K562 treated with DMSO at 1 percent for 4 hours (cell line): Measurements from ENCODE around the gene TSNAXIP1. TPM values are rescaled to one million over a fixed set of nuclear protein-coding genes. Genes with fewer than 3 reads are reported as not detected.

Source experiments
- total RNA-seq: library from RNA; unstranded; fragments of 300-600 nt; gene quantifications from 2 replicates; pipeline ENCODE4 v1.2.3, GENCODE V29; 2022; ENCODE audit not compliant: insufficient read depth

TSNAXIP1 gene, protein sequence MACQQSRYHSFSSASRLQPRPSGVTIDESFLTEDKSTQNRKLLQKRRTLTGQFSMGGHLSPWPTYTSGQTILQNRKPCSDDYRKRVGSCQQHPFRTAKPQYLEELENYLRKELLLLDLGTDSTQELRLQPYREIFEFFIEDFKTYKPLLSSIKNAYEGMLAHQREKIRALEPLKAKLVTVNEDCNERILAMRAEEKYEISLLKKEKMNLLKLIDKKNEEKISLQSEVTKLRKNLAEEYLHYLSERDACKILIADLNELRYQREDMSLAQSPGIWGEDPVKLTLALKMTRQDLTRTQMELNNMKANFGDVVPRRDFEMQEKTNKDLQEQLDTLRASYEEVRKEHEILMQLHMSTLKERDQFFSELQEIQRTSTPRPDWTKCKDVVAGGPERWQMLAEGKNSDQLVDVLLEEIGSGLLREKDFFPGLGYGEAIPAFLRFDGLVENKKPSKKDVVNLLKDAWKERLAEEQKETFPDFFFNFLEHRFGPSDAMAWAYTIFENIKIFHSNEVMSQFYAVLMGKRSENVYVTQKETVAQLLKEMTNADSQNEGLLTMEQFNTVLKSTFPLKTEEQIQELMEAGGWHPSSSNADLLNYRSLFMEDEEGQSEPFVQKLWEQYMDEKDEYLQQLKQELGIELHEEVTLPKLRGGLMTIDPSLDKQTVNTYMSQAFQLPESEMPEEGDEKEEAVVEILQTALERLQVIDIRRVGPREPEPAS
- total RNA-seq = not detected in 2 replicates

DNA sequence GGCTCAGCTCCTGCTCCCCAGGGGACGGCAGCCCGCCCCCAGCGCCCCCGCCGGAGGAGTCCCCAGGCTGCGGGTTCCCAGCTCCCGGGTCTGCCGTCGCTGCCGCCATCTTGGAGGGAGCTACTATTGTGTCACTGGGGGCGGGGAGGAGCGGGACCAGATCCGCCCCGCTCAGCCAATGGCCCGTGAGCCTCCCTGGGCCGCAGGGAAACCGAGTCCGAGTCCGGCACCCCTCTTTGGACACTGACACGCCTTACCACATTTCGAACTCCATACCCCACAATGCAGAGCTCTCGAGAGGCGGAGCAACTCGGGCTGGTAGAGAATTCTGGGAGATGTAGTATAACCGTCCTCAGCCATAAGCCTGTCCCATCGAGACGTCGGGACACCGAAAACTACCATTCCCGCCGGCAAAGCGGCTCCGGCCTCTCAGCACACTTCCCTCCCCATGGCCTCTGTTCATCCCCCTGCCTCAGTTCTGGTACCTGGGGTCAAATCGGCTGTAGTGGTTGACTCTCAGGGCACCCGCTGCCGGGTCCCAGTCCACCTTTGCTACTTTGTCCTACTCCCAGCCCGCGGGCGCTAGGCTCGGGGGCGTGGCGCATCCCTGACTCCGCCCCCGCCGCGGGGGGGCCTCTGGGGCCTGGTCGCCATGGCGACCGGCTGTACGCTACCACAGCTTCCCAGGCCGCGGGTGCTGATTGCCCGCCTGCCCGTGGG, at the start of gene TSNAXIP1, which contains the start of gene RANBP10:
Gene TSNAXIP1 (plus strand): TSS at position 462 of the 720 bp plus-strand sequence. CDS start 261 bp downstream, outside the sequence.
Gene RANBP10 (minus strand): TSS at position 133 of the 720 bp plus-strand sequence. CDS start 24 bp downstream, at position 109.

DNA sequence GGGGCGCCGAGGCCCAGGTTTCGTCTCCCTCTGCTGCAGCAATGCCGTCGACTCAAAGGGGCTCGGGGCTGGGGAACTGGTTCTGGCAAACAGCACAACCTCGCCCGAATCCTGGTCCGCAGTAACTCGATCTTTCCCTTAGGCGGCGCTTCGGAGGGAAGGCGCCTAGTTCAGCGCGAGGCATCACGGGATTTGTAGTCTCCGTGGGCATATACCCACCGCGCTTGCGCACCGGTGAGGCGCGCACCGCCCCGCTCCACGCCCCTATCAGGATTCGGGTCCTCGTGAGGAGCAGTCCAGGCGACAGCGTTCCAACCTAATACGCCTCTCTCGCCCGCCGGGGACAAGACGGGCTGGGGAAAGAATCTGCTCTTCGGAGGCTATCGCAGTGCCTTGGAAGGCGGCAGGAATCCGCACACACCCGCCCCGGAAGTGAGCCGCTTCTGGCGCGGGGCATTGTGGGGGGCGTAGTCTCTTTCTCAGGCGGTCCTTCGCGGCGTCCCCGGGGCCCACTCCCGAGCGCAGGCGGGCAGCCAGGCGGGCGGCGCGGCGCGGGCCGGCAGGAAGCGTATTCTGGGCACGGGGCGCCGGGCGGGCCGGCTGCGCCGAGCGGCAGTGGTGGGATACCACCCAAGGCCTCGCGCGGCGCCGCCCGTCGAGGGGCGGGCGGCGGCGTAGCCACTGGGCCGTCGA, 35.3 kb downstream of the TSNAXIP1 start, which contains the start of gene THAP11:
Gene THAP11 (plus strand): TSS at position 505 of the 693 bp plus-strand sequence. CDS start 235 bp downstream, outside the sequence.

DNA sequence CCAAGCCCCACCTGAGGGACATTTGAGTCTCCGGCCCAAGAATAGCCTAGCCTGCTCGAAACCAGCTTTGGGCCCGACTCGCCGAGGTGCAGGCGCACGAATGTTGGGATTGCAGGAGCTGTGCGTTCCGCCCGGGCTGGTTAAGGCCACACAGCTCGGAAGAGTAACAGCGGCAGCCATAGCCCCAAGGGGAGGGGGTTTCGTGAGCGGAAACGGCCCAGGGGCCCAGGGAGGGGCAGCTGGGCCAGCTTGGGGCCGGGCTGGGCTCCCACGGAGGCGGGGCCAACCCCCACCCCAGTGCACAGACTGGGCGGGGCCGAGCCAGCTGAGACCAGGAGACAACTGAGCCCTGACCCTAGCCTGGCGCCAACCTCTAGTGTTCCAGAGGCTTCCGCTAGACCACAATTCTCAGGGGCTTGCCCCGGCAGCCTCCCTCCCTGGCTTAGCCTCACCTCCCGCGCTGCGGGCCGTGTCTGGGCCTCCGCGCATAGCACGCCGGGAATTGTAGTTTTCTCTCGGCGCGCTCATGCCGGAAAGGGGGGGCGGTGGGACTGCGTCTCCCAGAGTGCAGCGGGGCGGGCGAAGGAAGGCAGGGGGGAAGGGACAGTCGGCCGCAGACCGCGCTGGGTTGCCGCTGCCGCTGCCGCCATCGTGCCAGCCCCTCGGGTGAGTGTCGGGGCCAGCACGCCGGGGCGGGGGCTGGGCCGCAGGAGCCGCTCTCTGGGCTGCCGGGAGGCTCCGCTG, 39.8 kb downstream of the TSNAXIP1 start, which contains the start of gene NUTF2:
Gene NUTF2 (plus strand): TSS at position 614 of the 744 bp plus-strand sequence. CDS start 18,198 bp downstream, outside the sequence.

DNA sequence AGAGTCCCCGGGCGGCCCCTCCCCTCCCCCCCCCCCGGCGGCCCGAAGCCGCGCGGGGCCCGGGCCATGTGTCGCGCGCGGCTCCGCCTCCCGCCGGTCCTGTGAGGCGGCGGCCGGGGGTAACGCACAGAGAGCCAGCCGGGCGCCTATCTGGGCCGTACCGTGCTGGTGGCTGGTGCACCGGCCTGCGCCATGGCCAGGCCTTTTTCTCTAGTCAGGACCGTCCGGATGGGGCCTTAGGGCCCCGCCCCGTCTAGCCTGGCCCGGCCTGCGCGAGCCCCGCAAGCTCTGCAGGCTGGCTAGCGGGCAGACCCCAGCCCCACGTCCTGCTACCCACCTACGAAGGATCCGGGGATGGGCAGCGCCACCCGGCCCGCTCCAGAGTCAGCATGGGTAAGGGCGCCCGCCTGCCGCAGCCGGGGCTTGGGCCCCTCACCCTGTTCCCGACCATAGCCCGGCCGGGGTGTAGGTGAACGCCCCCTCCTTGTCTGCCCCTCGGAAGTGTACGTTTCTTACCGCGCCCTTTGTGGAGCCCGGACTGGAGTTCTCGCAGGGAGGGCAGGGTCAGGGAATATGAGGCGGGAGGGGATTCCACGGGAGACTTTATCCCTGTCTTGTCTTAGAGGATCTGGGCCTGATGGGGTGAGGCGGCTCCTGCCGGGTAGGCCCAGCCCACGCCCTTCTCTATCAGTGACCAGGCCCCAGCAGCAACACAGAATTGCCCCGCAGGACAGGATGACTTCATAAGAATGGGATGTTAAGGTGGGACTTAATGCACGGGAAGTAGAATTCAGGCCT, 40.6 kb downstream of the TSNAXIP1 start, which contains the start of gene CENPT:
Gene CENPT (minus strand): TSS at position 630 of the 798 bp plus-strand sequence. CDS start 13,834 bp downstream, outside the sequence.

DNA sequence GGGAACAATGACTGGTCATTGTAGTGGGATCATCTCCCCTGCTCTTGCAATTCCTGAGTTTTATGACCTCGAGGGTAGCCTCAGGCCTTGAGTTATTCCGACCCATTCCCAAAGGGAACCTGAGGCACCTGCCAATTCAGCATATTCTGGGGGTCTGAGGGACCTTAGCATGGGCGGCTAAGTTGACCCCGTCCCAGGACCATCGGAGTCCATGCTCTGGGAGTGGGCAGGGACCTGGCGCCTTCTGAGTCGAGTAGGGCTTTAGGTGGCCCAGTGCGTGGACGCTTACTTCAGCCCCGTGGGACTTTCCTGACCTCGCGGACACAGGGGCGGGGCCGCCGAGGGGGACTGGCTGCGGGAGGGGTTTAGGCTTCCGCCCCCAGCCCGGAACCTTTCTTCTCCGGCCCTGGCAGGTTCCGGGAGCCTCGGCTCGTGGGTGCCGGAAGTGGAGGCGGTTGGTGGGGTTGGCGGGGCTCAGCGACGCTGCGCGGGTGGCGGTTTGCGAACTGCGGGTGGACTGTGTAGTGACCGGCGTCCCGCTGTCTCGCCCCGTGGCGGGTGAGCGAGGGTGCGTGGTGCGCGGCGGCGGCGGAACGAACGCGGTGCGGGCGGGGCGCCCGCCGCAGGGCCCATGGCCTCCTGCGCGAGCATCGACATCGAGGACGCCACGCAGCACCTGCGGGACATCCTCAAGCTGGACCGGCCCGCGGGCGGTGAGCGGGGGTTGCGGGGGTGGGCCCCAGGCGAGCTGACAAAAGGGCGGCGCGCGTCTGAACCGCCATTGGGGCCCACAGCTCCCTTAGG, 66.1 kb downstream of the TSNAXIP1 start, which contains the start of gene EDC4:
Gene EDC4 (plus strand): TSS at position 422 of the 804 bp plus-strand sequence. CDS start 210 bp downstream, at position 632.

Other genes with a start within 250 kb of the TSNAXIP1 start
- gene CTCF, start 244.4 kb upstream of the TSNAXIP1 start, total RNA-seq = 25.4 and 34.1 TPM in 2 replicates
- 1.4 and 3.7 TPM in 2 replicates for gene CARMIL2, start 161.7 kb upstream of the TSNAXIP1 start, total RNA-seq
- gene ACD, start 146.6 kb upstream of the TSNAXIP1 start, total RNA-seq = 29.2 and 33.2 TPM in 2 replicates
- 0.59 and 1.4 TPM in 2 replicates for gene PARD6A, start 145.9 kb upstream of the TSNAXIP1 start, total RNA-seq
- gene ENKD1, start 140.1 kb upstream of the TSNAXIP1 start, total RNA-seq = 8.6 and 17.8 TPM in 2 replicates
- 1.3 TPM in 1 of 2 replicates, not detected in the other for gene C16orf86, start 140.1 kb upstream of the TSNAXIP1 start, total RNA-seq
- 11.6 and 15.4 TPM in 2 replicates for gene GFOD2, start 87.6 kb upstream of the TSNAXIP1 start, total RNA-seq
- gene RANBP10, start 329 bp upstream of the TSNAXIP1 start, total RNA-seq = 16.0 and 17.3 TPM in 2 replicates
- 30.6 and 38.0 TPM in 2 replicates for gene THAP11, start 35.4 kb downstream of the TSNAXIP1 start, total RNA-seq
- 55.8 and 76.4 TPM in 2 replicates for gene NUTF2, start 40.0 kb downstream of the TSNAXIP1 start, total RNA-seq
- 48.7 and 59.8 TPM in 2 replicates for gene CENPT, start 40.8 kb downstream of the TSNAXIP1 start, total RNA-seq
- 65.6 and 82.6 TPM in 2 replicates for gene EDC4, start 66.2 kb downstream of the TSNAXIP1 start, total RNA-seq
- gene NRN1L, start 78.0 kb downstream of the TSNAXIP1 start, total RNA-seq = 2.7 and 3.7 TPM in 2 replicates
- gene PSKH1, start 86.4 kb downstream of the TSNAXIP1 start, total RNA-seq = 26.3 and 27.7 TPM in 2 replicates
- gene CTRL, start 125.0 kb downstream of the TSNAXIP1 start, total RNA-seq = 1.2 and 2.2 TPM in 2 replicates
- 72.6 and 86.4 TPM in 2 replicates for gene PSMB10, start 130.0 kb downstream of the TSNAXIP1 start, total RNA-seq
- 4.0 and 9.4 TPM in 2 replicates for gene LCAT, start 137.2 kb downstream of the TSNAXIP1 start, total RNA-seq
- gene SLC12A4, start 161.7 kb downstream of the TSNAXIP1 start, total RNA-seq = 12.2 and 12.7 TPM in 2 replicates
- gene DPEP3, start 173.6 kb downstream of the TSNAXIP1 start, total RNA-seq = not detected in 2 replicates
- 1.9 and 3.3 TPM in 2 replicates for gene DPEP2, start 192.6 kb downstream of the TSNAXIP1 start, total RNA-seq
- not detected in 2 replicates for gene DPEP2NB, start 209.0 kb downstream of the TSNAXIP1 start, total RNA-seq
- gene DDX28, start 216.3 kb downstream of the TSNAXIP1 start, total RNA-seq = 7.1 and 7.7 TPM in 2 replicates
- 8.7 and 10.7 TPM in 2 replicates for gene DUS2, start 216.4 kb downstream of the TSNAXIP1 start, total RNA-seq